NCI-H187 treated with DMSO at 0.1 percent for 48 hours (cell line): Measurements from ENCODE around the gene LRRC19.

Experiments used
- DNase-seq: peaks from one replicate; lab custom pipeline; 2025; lab: John Stamatoyannopoulos, UW

LRRC19 gene

GRCh38 chr9:27005491-27005890 is at the start of gene LRRC19:
LRRC19 (minus strand) TSS chr9:27005672; CDS start chr9:26999694, 5,978 bp downstream.
- no peak for DNase-seq

GRCh38 chr9:27054841-27055240 is 49.4 kb upstream of the LRRC19 start:
- no peak for DNase-seq

GRCh38 chr9:27054125-27054524 is 48.7 kb upstream of the LRRC19 start:
- DNase-seq = no peak

- DNase-seq = no peak
Observed at GRCh38 chr9:27053369-27054022, 48.0 kb upstream of the LRRC19 start.

GRCh38 chr9:27047136-27047535 is 41.7 kb upstream of the LRRC19 start:
- DNase-seq = no peak

GRCh38 chr9:27043176-27043575 is 37.7 kb upstream of the LRRC19 start:
- no peak for DNase-seq

- no peak for DNase-seq
Observed at GRCh38 chr9:27042476-27042875, 37.0 kb upstream of the LRRC19 start.

GRCh38 chr9:27041746-27042145 is 36.3 kb upstream of the LRRC19 start:
- no peak for DNase-seq

- DNase-seq = no peak
Observed at GRCh38 chr9:27037499-27037898, 32.0 kb upstream of the LRRC19 start.

- DNase-seq = no peak
Observed at GRCh38 chr9:27033815-27034403, 28.4 kb upstream of the LRRC19 start.

GRCh38 chr9:27029186-27029585 is 23.7 kb upstream of the LRRC19 start:
- DNase-seq = no peak

- DNase-seq = no peak
Observed at GRCh38 chr9:27022920-27023319, 17.4 kb upstream of the LRRC19 start.

GRCh38 chr9:27019589-27019988 is 14.1 kb upstream of the LRRC19 start:
- DNase-seq = no peak

GRCh38 chr9:27003426-27004077 is 1.9 kb downstream of the LRRC19 start:
- DNase-seq = no peak

- DNase-seq = no peak
Observed at GRCh38 chr9:26995810-26996209, 9.7 kb downstream of the LRRC19 start.

- no peak for DNase-seq
Observed at GRCh38 chr9:26983340-26983739, 22.1 kb downstream of the LRRC19 start.

- no peak for DNase-seq
Observed at GRCh38 chr9:26975728-26976707, 29.5 kb downstream of the LRRC19 start.

GRCh38 chr9:26974927-26975326 is 30.5 kb downstream of the LRRC19 start:
- no peak for DNase-seq

- no peak for DNase-seq
Observed at GRCh38 chr9:26973989-26974388, 31.5 kb downstream of the LRRC19 start.

GRCh38 chr9:26971721-26972120 is 33.8 kb downstream of the LRRC19 start:
- no peak for DNase-seq

GRCh38 chr9:26956860-26957233 is 48.6 kb downstream of the LRRC19 start:
- DNase-seq = no peak
